ENCODE measurements around the gene RPA1.

DNA sequence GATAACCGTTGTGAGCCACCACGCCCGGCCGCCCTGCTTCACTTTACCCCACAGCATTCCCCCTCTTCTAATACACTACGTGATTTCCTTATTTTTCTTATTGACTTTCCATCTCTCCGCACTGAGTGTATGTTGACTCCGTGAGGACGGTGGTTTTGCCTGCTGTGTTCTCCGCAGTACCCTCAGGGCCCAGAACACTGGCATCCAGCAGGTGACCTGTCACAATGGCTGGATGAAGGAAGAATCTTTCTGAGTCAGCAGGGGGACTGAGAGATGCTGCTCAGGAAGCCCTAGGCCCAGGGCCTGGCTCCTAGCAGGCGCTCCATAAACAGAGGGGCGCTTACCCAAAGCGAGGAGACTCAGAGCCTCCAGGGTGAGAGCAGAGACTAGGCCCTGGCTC is 115.8 kb downstream of the RPA1 start:
- TF ChIP-seq CTCF (IDR thresholded peaks at IDR 0.05): no peak
- TF ChIP-seq POLR2A (IDR thresholded peaks at IDR 0.05): no peak
- TF ChIP-seq EP300 (IDR thresholded peaks at IDR 0.05): no peak
